H1 (cell line): ENCODE results near the gene LARP4B. TPM values are rescaled to one million over a fixed set of nuclear protein-coding genes. Genes with fewer than 3 reads are reported as not detected.

Experiments
- CTCF ChIA-PET: fragments of 300-600 bp; sonication (Branson Sonifier 250); formaldehyde crosslinking; loops from one replicate; lab custom pipeline; 2021; ENCODE audit not compliant: partially characterized antibody; lab: Charles Lee
- POLR2A ChIA-PET: fragments of 300-600 bp; sonication (Branson Sonifier 250); formaldehyde crosslinking; loops from one replicate; lab custom pipeline; 2021; ENCODE audit warnings: inconsistent platforms; ENCODE audit not compliant: partially characterized antibody; lab: Charles Lee
- DNase-seq, 2 experiments: peaks; one replicate each; pipeline versions ENCODE4 v3.0.0 to v3.0.0-alpha.2; 2010 to 2022; ENCODE audit warnings: low spot score in 2 of 2, low read depth in 1 of 2, mixed read lengths in 1 of 2
- FAIRE-seq: peaks from 2 replicates; lab custom pipeline; 2011; peaks lifted over from hg19 to GRCh38; lab: Jason Lieb, UNC
- H2AFZ ChIP-seq: 2 replicates; pipeline ENCODE4 v1.8.1; 2012; ENCODE audit warnings: low read length, inconsistent platforms
- H2AK5ac ChIP-seq: 2 replicates; pipeline ENCODE4 v1.6.1; 2013; ENCODE audit warnings: low read depth, low read length
- H2BK120ac ChIP-seq: replicated peaks from 2 replicates; pipeline ENCODE3; 2013; ENCODE audit warnings: low read depth, low read length, inconsistent platforms
- H2BK12ac ChIP-seq: 2 replicates; pipeline ENCODE4 v1.6.1; 2013; ENCODE audit warnings: low read depth, low read length
- H2BK15ac ChIP-seq: 2 replicates; pipeline ENCODE4 v1.6.1; 2013; ENCODE audit warnings: low read length
- H2BK20ac ChIP-seq: 2 replicates; pipeline ENCODE4 v1.6.1; 2013; ENCODE audit warnings: low read length
- H2BK5ac ChIP-seq: 2 replicates; pipeline ENCODE4 v1.6.1; 2013; ENCODE audit warnings: low read depth, low read length
- H3K14ac ChIP-seq: 2 replicates; pipeline ENCODE4 v1.6.1; 2013; ENCODE audit warnings: inconsistent platforms; ENCODE audit not compliant: insufficient read length
- H3K18ac ChIP-seq: 2 replicates; pipeline ENCODE4 v1.6.1; 2013; ENCODE audit warnings: low read length; ENCODE audit errors: extremely low read depth
- H3K23ac ChIP-seq: 2 replicates; pipeline ENCODE4 v1.6.1; 2013; ENCODE audit warnings: inconsistent platforms; ENCODE audit not compliant: insufficient read length
- H3K23me2 ChIP-seq: 2 replicates; pipeline ENCODE4 v1.6.1; 2013; ENCODE audit warnings: low read depth, low read length
- H3K27ac ChIP-seq: 2 replicates; pipeline ENCODE4 v1.6.1; 2011; ENCODE audit warnings: low read depth, low read length, inconsistent platforms
- H3K27me3 ChIP-seq, 4 experiments: replicated peaks in 1 of 4; 1 replicate in 1 of 4; 2 replicates in 3 of 4; pipeline versions ENCODE4 v1.6.1 to v1.8.1; 2011 to 2013; ENCODE audit warnings: low read length in 3 of 4, mild to moderate bottlenecking in 3 of 4, inconsistent platforms in 2 of 4, mixed read lengths in 2 of 4, moderate library complexity in 1 of 4; ENCODE audit not compliant: control insufficient read depth in 3 of 4, insufficient read depth in 3 of 4; ENCODE audit errors: extremely low read depth in 1 of 4
- H3K36me3 ChIP-seq, 4 experiments: 2 replicates each; pipeline versions ENCODE4 v1.6.1 to v1.8.1; 2011 to 2013; ENCODE audit warnings: mild to moderate bottlenecking in 4 of 4, low read length in 3 of 4, moderate library complexity in 2 of 4, control low read depth in 1 of 4, inconsistent platforms in 1 of 4; ENCODE audit not compliant: insufficient read depth in 4 of 4, control insufficient read depth in 2 of 4
- H3K4ac ChIP-seq: replicated peaks from 2 replicates; pipeline ENCODE3; 2013; ENCODE audit warnings: low read length, low read depth, mixed read lengths, inconsistent platforms; ENCODE audit not compliant: insufficient read length
- H3K4me1 ChIP-seq, 4 experiments: replicated peaks in 1 of 4; 1 replicate in 1 of 4; 2 replicates in 3 of 4; pipeline versions ENCODE4 v1.6.1 to v1.8.1; 2011 to 2013; ENCODE audit warnings: low read length in 3 of 4, inconsistent platforms in 2 of 4, mixed read lengths in 1 of 4; ENCODE audit not compliant: insufficient read depth in 4 of 4, control insufficient read depth in 3 of 4
- H3K4me2 ChIP-seq, 2 experiments: 2 replicates each; pipeline versions ENCODE4 v1.6.1 to v1.8.1; 2011 to 2013; ENCODE audit warnings: low read depth in 2 of 2, low read length in 2 of 2, control low read depth in 1 of 2, inconsistent platforms in 1 of 2, mild to moderate bottlenecking in 1 of 2; ENCODE audit not compliant: insufficient read depth in 1 of 2
- H3K4me3 ChIP-seq, 4 experiments: fragments of 200-600, 300-600 bp in 1 of 4; sonication (generic), shearing (Covaris generic), sonication (Bioruptor Twin) in 1 of 4; 2 replicates each; pipeline versions ENCODE4 v1.5.1 to v1.8.1; 2011 to 2016; ENCODE audit warnings: low read length in 4 of 4, low read depth in 3 of 4, control low read depth in 2 of 4, inconsistent platforms in 2 of 4, mild to moderate bottlenecking in 2 of 4, mixed read lengths in 1 of 4, moderate library complexity in 1 of 4; ENCODE audit not compliant: insufficient read depth in 2 of 4; ENCODE audit errors: extremely low read depth in 1 of 4
- H3K56ac ChIP-seq: replicated peaks from 2 replicates; pipeline ENCODE3; 2013; ENCODE audit warnings: low read depth, mild to moderate bottlenecking, mixed read lengths, low read length, inconsistent platforms; ENCODE audit not compliant: insufficient read length
- H3K79me1 ChIP-seq: 2 replicates; pipeline ENCODE4 v1.6.1; 2013; ENCODE audit warnings: low read depth, low read length, control low read depth
- H3K79me2 ChIP-seq, 2 experiments: 2 replicates each; pipeline versions ENCODE4 v1.6.1 to v1.8.1; 2012 to 2013; ENCODE audit warnings: low read length in 2 of 2, mild to moderate bottlenecking in 2 of 2, inconsistent platforms in 1 of 2; ENCODE audit not compliant: insufficient read depth in 2 of 2, control insufficient read depth in 1 of 2
- H3K9ac ChIP-seq, 4 experiments: replicated peaks in 1 of 4; 1 replicate in 1 of 4; 2 replicates in 3 of 4; pipeline versions ENCODE4 v1.6.1 to v1.8.1; 2011 to 2013; ENCODE audit warnings: low read depth in 3 of 4, low read length in 3 of 4, control low read depth in 2 of 4, mild to moderate bottlenecking in 2 of 4, moderate library complexity in 2 of 4, inconsistent platforms in 1 of 4; ENCODE audit errors: extremely low read depth in 1 of 4
- H3K9me3 ChIP-seq, 2 experiments: 2 replicates each; pipeline versions ENCODE4 v1.6.1 to v1.8.1; 2012 to 2013; ENCODE audit warnings: mild to moderate bottlenecking in 2 of 2, moderate library complexity in 2 of 2, control low read depth in 1 of 2, inconsistent platforms in 1 of 2, low read depth in 1 of 2, low read length in 1 of 2, mixed read lengths in 1 of 2; ENCODE audit not compliant: insufficient read depth in 2 of 2
- H4K20me1 ChIP-seq, 2 experiments: replicated peaks in 1 of 2; 2 replicates each; pipeline versions ENCODE3 to v1.8.1; 2011 to 2013; ENCODE audit warnings: inconsistent platforms in 2 of 2, low read length in 2 of 2, mild to moderate bottlenecking in 1 of 2; ENCODE audit not compliant: insufficient read depth in 2 of 2, control insufficient read depth in 1 of 2
- H4K5ac ChIP-seq: 2 replicates; pipeline ENCODE4 v1.6.1; 2013; ENCODE audit warnings: low read length, low read depth, mixed read lengths, inconsistent platforms; ENCODE audit not compliant: insufficient read length
- H4K8ac ChIP-seq: 2 replicates; pipeline ENCODE4 v1.8.0; 2013; ENCODE audit warnings: mild to moderate bottlenecking, moderate library complexity, low read length, inconsistent platforms; ENCODE audit not compliant: insufficient read depth; ENCODE audit errors: extremely low read depth
- H4K91ac ChIP-seq: replicated peaks from 2 replicates; pipeline ENCODE3; 2013; ENCODE audit warnings: low read length, mixed read lengths, inconsistent platforms; ENCODE audit not compliant: insufficient read length
- CBX5 ChIP-seq: fragments of 300-800, 300-1000 bp; sonication (generic); IDR thresholded peaks from 2 replicates; pipeline ENCODE4 v1.7.1; 2016; ENCODE audit warnings: antibody characterized with exemption, low read length, low read depth
- CREB1 ChIP-seq: IDR thresholded peaks from 2 replicates; pipeline ENCODE4 v1.6.1; 2012; ENCODE audit warnings: inconsistent platforms
- EP300 ChIP-seq, 2 experiments: IDR thresholded peaks; 1 replicate in 1 of 2; 2 replicates in 1 of 2; pipeline ENCODE4 v1.6.1; 2011 to 2012; ENCODE audit warnings: low read depth in 2 of 2, low read length in 2 of 2, mild to moderate bottlenecking in 2 of 2, borderline replicate concordance in 1 of 2, inconsistent platforms in 1 of 2, moderate library complexity in 1 of 2
- JUN ChIP-seq: IDR thresholded peaks from 2 replicates; pipeline ENCODE4 v1.6.1; 2011; ENCODE audit warnings: low read depth, mild to moderate bottlenecking, improper control_type of control experiment, low read length
- KDM5A ChIP-seq: fragments of 200-600 bp; IDR thresholded peaks from 2 replicates; pipeline ENCODE4 v1.7.1; 2012; ENCODE audit warnings: mild to moderate bottlenecking, low read length, inconsistent platforms, mixed read lengths
- POLR2AphosphoS5 ChIP-seq: IDR thresholded peaks from 2 replicates; pipeline ENCODE4 v1.6.1; 2011; ENCODE audit warnings: low read depth, low read length
- RAD21 ChIP-seq, 2 experiments: IDR thresholded peaks in 1 of 2; conservative IDR thresholded peaks in 1 of 2; 2 replicates each; pipeline ENCODE4 v1.6.1; 2011; ENCODE audit warnings: low read depth in 2 of 2, low read length in 2 of 2, improper control_type of control experiment in 1 of 2, inconsistent platforms in 1 of 2, mild to moderate bottlenecking in 1 of 2, moderate library complexity in 1 of 2
- RFX5 ChIP-seq: IDR thresholded peaks from 2 replicates; pipeline ENCODE4 v1.6.1; 2011; ENCODE audit warnings: low read depth, low read length, improper control_type of control experiment, borderline replicate concordance
- SP1 ChIP-seq: IDR thresholded peaks from 2 replicates; pipeline ENCODE4 v1.6.1; 2011; ENCODE audit warnings: low read depth, low read length
- SP2 ChIP-seq: IDR thresholded peaks from 2 replicates; pipeline ENCODE4 v1.6.1; 2012; ENCODE audit warnings: mild to moderate bottlenecking, low read length, inconsistent platforms
- SP4 ChIP-seq: IDR thresholded peaks from 2 replicates; pipeline ENCODE4 v1.6.1; 2012; ENCODE audit warnings: low read length, inconsistent platforms
- TAF7 ChIP-seq: optimal IDR thresholded peaks from 2 replicates; pipeline ENCODE3; 2011; ENCODE audit warnings: low read depth, mild to moderate bottlenecking, inconsistent platforms, low read length, moderate library complexity, borderline replicate concordance
- TEAD4 ChIP-seq: IDR thresholded peaks from 2 replicates; pipeline ENCODE4 v1.6.1; 2012; ENCODE audit warnings: low read depth, low read length, inconsistent platforms, mixed read lengths
- WGBS, 2 experiments: shearing (Covaris generic) in 1 of 2; methylation state at CpG; one replicate each; pipeline versions ENCODE4 v1.1.6 to v1.1.7; 2013 to 2015; ENCODE audit warnings: low lambda C conversion rate in 2 of 2, mixed read lengths in 2 of 2, inconsistent platforms in 1 of 2, low coverage in 1 of 2, missing lambda C conversion rate in 1 of 2; ENCODE audit not compliant: insufficient replicate concordance in 2 of 2, insufficient coverage in 1 of 2, insufficient read length in 1 of 2; ENCODE audit errors: extremely low coverage in 1 of 2, missing lambda C conversion rate in 1 of 2; 5-methylcytosine and 5-hydroxymethylcytosine counted together
- polyA plus RNA-seq, 7 experiments: library from polyadenylated mRNA; depleted of rRNA in 3 of 7; stranded (reverse) in 5 of 7; unstranded in 2 of 7; fragments of >200 nt in 5 of 7; fragments of 200-250 nt in 2 of 7; gene quantifications; 1 replicate in 5 of 7; 2 replicates in 1 of 7; 4 replicates in 1 of 7; pipeline versions ENCODE4 v1.2.1 to v1.2.3, GENCODE V29; 2011 to 2013; ENCODE audit warnings: missing spikeins in 2 of 7, mixed read lengths in 2 of 7
- total RNA-seq: library from RNA; stranded (reverse); fragmentation: NEBNext Ultra II Directional; extraction: Animal tissue kit (Norgen Biotek cat#: 25700); gene quantifications from 2 replicates; pipeline ENCODE4 v1.2.1, GENCODE V29; 2021

Gene LARP4B
- total and polyA plus RNA-seq, 2 of the 8 experiments (the other 6 are each of a cell fraction or from before 2014, with no cell fraction given): 20.1 to 78.6 TPM

GRCh38 chr10:828191-828590 lies 103.3 kb downstream of the LARP4B start:
- Histone ChIP-seq H3K36me3 (peaks cover 13 to 55% (median 43%) of the 10 kb centered on the region in 4 experiments), H3K4me1 (no peaks in the 10 kb centered on the region), H3K9ac (no peak overlapping the region), H3K23me2 (no peaks in the 10 kb centered on the region), H3K4me2 (no peak overlapping the region), H2AK5ac (no peak overlapping the region), H4K20me1 (peaks cover 3 to 12% of the 10 kb centered on the region in 2 experiments), H3K27me3 (no peaks in the 10 kb centered on the region), H3K27ac (no peak overlapping the region), H3K79me2 (peaks cover 0 to 6% of the 10 kb centered on the region in 2 experiments; a peak in 2 of 4 replicates), H2BK120ac (no peak overlapping the region), H2BK12ac (no peak overlapping the region), H3K14ac (no peak overlapping the region), H3K4ac (no peak overlapping the region), H4K8ac (no peak overlapping the region), H4K91ac (no peak overlapping the region), H3K18ac (no peak overlapping the region), H3K4me3 (no peak overlapping the region), H3K9me3 (no peaks in the 10 kb centered on the region), H2BK15ac (no peak overlapping the region), H4K5ac (no peak overlapping the region), H2BK5ac (no peak overlapping the region), H3K23ac (no peak overlapping the region), H2AFZ (no peak overlapping the region), H3K56ac (no peak overlapping the region), H3K79me1 (peaks cover 3% of the 10 kb centered on the region; the same call in 1 of the 2 replicates), H2BK20ac (no peak overlapping the region)
- 95% methylated on average over 9 of the region's 9 CpGs; no CpG with 5 or more reads in 1 of the 2 experiments for WGBS, 2 experiments
- no peak for TF ChIP-seq SP4
- no peak for TF ChIP-seq TEAD4
- TF ChIP-seq SP1: no peak
- TF ChIP-seq CREB1: no peak
- no peak for TF ChIP-seq CBX5
- TF ChIP-seq SP2: no peak
- TF ChIP-seq JUN: no peak
- no peak for TF ChIP-seq EP300 (IDR thresholded peaks at IDR 0.05; ENCODE audit: borderline replicate concordance in 1 of 2, low read depth in 2 of 2, low read length in 2 of 2)
- no peak for TF ChIP-seq RFX5
- no peak for TF ChIP-seq RAD21 (IDR thresholded peaks at IDR 0.05 in 1 of 2, conservative IDR thresholded peaks at IDR 0.05 in 1 of 2; ENCODE audit: low read depth in 2 of 2, low read length in 2 of 2)
- TF ChIP-seq TAF7: no peak
- no peak for TF ChIP-seq POLR2AphosphoS5
- TF ChIP-seq KDM5A: no peak
- ChIA-PET POLR2A (no interaction called here), CTCF (interaction anchor here (3.8 kb wide), 1 partner anchor 12 kb away, joined by 22 read pairs; no protein-coding TSS in a partner anchor)
- FAIRE-seq: no peak
- DNase-seq: no peak
